Measurements from ENCODE around the gene RALGPS2.

RALGPS2 gene

DNA sequence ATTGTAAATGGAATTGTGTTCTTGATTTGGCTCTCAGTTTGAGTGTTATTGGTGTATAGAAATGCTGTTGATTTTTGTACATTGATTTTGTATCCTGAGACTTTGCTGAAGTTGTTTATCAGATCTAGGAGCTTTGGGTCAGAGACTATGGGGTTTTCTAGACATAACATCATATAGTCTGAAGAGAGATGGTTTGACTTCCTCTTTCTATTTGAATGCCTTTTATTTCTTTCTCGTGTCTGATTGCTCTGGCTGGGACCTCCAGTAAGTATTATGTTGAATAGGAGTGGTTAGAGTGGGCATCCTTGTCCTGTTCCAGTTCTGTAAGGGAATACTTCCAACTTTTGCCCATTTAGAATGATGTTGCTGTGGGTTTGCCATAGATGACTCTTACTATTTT, 185.0 kb downstream of the RALGPS2 start:
- no peak for FAIRE-seq
- no peak for DNase-seq (ENCODE audit: insufficient read length, low spot score)

DNA sequence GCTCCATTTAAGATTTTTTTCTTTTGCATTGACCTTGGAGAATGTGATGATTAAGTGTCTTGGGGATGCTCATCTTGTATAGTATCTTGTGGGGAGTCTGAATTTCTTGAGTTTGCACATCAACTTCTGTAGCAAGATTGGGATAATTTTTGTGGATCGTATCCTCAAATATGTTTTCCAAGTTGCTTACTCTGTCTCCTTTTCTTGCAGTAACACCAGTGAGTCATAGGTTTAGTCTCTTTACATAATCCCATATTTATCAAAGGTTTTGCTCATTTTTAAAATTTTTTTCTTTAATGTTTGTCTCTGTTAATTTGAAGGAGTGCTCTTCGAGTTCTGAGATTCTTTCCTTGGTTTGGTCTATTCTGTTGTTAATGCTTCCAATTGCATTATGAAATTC, 187.6 kb downstream of the RALGPS2 start:
- FAIRE-seq = no peak
- DNase-seq (ENCODE audit: insufficient read length, low spot score) = no peak

DNA sequence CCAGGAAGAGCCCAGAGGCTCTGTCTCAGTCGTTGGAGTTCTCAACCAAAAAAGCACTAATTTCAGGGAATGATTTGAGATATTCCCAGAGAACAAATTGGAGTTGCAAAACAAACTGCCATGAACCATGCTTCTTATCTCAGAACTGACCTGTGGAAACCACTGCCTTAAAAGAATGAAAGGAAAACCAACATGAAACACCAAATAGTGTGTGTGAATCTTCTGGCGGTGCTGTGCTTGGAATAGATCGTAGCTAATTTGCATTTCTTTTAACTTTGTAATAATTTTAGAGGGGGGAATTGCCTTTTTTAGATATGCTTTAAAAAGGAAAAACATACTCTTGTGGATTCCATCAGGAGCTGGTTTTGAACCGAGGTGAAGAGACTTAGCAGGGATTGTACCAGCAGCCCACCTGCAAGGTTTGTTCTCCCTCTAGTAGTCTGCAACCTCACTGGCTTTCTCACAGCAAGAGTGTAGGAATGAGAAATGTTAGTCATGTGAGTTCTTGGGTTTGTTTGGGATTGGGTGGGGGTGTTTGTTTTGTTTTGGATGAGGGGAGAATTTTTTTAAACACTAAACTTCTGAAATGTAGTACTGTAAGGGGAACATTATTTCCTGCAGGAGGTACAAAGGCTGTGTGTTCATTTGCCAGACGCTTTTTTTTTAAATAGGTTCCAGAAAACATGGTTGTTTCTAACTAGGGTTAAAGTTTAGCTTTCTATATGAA, 191.6 kb downstream of the RALGPS2 start:
- FAIRE-seq = no peak
- DNase-seq (ENCODE audit: insufficient read length, low spot score) = no peak

DNA sequence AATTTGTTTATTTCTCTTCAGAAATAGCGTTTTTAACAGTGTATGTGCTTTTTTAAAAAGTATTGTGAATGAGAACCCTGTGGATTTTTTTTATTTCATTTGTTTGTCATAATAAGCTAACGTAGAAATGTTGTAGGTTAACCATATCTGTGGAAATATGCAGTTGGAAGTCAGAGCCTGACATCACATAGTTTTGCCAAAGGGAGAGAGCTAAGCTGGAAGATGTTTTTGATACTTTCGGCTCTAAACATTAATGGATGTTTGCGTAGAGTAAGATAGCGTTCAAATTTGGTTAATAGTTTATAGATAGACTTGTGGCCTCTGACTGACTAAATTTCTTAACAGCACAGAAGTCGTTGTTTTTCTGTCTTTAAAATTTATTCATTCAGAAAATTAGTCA, 193.3 kb downstream of the RALGPS2 start:
- DNase-seq (ENCODE audit: insufficient read length, low spot score) (no peak), FAIRE-seq (no peak)

DNA sequence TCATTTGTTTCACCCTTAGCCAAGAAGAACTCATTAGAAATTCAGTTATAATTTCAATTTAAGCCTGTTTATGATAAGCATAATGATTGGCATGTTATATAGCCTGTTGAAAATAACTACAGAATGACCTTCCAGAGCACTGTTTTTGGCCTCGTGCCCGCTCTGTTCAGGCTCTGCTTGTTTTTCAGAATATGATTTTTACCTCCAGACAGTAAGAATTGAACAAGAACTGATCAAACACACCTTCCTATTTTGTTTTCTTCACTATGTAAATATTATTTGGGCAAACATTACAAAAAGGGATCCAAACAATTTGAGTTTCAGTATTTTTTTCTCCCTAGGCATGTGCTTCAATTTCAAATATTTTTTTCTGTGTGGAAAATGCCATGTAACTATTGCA, 193.9 kb downstream of the RALGPS2 start:
- FAIRE-seq (no peak), DNase-seq (ENCODE audit: insufficient read length, low spot score) (no peak)

DNA sequence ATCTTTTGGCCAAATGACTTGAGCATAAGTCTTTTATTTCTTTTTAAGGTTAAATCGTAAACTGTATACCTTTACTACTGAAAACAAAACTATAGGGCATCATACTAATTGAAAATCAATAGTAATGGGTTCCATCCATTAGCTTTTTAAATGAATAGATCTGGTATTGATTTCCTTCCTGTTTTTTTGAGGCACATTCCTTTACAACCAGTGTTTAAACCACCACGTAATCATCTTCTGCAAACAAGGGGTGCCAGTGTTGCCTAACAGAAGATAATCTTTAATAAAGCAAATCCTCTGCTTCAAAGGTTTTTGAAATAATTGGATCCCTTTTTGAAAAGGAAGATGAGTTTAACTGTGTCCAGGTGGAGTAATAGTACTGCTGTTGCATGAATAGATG, 194.5 kb downstream of the RALGPS2 start:
- FAIRE-seq = no peak
- DNase-seq (ENCODE audit: insufficient read length, low spot score) = no peak

DNA sequence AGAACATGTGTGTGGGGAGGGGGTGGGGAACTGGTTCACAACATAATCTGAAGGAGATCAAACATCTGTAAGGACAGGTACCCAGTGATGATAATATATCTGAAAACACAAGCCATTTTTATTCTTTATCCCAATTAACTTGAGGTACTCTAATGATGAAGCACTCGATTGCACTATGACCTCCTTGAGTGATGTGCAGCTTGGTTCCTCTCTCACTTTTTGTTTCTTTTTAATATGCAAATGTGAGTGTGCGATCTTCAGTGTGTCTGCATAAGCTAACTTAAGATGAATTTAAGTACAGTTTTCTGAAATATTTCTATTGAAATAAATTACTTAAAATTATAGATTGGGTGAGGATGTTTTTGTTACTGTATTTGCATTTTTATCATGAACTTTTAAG, 196.5 kb downstream of the RALGPS2 start:
- FAIRE-seq (no peak), DNase-seq (ENCODE audit: insufficient read length, low spot score) (no peak)

DNA sequence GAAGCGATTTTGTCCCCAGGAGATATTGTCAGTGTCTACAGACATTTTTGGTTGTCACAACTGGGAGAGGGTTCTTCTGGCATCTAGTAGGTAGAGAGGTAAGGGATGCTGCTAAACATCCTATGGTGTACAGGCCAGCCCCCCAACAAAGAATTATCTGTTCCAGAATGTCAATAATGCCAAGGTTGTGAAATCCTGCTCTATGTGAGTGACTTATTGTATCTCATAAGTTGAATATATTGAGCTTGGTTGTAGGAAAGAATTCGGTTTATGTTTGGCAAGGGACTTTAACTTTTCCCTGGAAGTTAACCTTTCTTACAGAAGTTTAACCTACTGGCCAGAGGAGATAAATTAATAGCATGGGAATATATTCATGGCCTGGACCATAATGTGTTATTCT, 198.5 kb downstream of the RALGPS2 start:
- FAIRE-seq (no peak), DNase-seq (ENCODE audit: insufficient read length, low spot score) (no peak)

DNA sequence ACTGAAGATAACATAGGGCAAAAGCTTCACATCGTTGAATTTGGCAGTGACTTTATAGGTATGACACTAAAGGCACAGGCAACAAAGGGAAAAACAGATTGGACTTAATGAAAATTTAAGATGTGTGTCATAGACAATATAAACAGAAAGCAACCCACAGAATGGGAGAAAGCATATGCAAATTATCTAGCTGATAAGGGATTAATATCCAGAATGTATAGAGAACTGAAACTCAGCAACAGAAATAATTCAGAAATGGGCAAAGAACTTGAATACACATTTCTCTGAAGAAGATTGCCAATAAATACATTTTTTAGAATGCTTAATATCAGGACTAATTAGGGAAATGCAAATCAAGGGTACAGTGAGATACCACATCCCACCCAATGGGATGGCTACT, 201.0 kb downstream of the RALGPS2 start:
- FAIRE-seq (no peak), DNase-seq (ENCODE audit: insufficient read length, low spot score) (no peak)

DNA sequence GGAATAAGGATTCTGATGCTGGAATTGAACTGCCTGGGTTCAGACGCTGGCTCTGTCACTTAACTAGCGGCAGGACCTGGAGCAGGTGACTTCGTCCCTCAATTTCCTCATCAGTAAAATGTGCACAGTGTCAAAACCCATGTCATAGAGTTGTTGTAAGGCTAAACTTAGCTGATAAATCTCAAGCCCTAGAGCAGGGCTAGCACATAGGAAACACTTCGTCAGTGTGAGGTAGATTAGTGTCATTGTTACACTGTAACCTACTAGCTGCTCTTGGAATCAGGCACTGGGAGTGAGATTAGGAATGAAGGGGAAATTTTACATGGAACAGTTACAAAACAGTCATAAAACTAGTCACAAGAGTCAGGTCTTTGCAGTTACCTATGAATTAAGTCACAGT, 202.0 kb downstream of the RALGPS2 start:
- DNase-seq (ENCODE audit: insufficient read length, low spot score) (no peak), FAIRE-seq (no peak)

DNA sequence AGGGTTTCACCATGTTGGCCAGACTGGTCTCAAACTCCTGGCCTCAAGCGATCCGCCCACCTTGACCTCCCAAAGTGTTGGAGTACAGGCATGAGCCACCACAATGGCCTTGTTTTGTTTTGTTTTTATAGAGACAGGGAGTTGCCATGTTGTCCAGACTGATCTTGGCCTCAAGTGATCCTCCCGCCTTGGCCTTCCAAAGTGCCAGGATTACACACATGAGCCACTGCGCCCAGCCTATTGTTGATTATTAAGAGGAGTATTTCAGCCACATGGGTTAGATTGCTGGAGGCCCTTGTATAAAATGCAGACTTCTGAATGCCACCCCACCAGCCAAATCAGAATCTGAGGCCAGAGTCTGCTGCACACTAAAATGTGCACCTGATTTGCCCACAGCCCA, 203.0 kb downstream of the RALGPS2 start:
- no peak for FAIRE-seq
- no peak for DNase-seq (ENCODE audit: insufficient read length, low spot score)

DNA sequence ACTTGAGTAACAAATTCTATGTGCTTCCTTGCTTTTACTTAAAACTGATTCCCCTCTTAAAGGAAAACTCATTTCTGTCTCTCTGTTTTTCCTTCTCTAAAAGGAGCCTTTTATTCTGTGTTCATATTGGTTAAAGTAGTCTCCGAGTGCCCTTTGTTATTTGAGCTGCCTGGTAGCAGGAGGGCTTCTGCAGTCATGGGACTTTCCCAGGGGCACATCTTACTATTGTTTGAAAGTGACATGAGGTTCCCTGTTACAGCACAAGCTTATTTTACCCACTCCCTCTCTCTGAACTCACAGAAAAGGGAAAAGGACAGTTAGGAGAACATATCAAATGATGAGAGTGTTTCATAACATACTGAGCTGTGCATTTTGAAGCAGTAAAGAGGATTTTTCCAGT, 203.9 kb downstream of the RALGPS2 start:
- FAIRE-seq = no peak
- no peak for DNase-seq (ENCODE audit: insufficient read length, low spot score)

DNA sequence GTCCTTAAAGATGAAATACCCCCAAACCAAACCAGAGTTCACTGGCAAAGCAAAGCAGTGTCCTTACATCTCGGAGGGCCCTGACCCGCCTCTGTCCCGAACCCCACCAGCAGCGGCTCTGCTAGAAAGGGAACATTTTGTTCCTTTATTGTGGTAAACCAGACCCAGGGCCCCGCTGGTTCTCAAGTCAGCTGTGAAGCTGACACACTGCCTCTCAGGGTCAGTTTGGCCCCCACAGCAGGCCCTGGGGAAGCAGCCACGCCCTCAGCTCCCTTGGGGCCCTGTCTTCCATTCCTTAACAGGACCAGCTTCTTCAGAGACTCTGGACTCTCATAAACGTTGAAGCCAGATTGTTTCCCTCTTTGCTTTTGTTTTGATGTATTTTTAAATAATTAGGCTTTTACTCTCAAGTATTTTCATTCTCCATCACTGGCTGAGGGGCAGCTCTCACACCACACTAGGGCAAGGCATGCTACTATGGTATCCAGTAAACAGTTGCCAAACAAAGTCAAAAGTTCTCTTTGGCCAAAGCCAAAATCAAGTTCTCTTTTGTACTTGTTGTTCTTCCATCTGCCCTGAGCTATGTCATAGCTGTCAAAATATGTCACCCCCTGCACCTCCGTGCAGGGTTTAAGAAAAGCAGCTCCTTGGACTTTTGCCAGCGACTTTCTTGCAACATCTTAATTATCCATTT, 207.0 kb downstream of the RALGPS2 start:
- FAIRE-seq = no peak
- DNase-seq (ENCODE audit: insufficient read length, low spot score) = no peak

DNA sequence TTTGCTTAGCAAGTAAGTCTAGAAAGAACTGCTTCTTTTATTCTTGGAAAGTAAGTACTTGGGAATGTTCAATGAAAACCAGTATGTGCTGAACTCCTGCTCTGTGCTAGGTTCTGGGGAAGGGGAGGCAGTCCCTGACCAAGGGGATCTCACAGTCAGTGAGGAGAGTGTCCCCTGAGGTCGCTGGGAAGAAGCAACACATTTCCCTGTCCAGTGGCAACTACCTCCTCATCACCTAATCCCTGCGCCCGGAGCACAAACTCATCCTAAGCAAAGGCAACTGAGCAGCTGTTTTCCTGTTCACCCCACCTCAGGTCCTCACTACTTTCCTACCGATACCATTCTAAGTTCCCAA, 207.5 kb downstream of the RALGPS2 start:
- no peak for DNase-seq (ENCODE audit: insufficient read length, low spot score)
- no peak for FAIRE-seq

DNA sequence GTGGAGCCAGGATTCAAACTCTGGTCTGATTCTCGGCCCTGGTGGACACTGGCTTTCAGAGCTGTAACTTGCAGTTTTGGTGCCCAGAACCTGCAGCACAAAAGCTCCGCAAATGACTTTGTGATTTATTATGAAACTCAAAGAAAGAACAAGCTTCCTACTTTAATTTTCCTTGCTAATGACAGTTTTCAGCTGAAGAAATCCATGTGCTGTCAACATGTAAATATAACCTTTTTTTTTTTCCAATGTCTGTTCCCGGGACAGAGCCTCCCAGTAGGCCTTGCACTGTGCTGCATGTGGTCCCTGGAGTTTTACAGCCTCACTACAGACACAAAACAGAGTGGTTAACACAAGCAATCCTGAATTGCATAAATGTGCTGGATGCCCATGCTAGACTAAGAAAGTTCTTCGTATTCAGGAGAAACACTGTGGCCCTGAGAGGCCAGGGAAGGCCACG, 208.1 kb downstream of the RALGPS2 start:
- DNase-seq (ENCODE audit: insufficient read length, low spot score) = no peak
- FAIRE-seq = no peak

DNA sequence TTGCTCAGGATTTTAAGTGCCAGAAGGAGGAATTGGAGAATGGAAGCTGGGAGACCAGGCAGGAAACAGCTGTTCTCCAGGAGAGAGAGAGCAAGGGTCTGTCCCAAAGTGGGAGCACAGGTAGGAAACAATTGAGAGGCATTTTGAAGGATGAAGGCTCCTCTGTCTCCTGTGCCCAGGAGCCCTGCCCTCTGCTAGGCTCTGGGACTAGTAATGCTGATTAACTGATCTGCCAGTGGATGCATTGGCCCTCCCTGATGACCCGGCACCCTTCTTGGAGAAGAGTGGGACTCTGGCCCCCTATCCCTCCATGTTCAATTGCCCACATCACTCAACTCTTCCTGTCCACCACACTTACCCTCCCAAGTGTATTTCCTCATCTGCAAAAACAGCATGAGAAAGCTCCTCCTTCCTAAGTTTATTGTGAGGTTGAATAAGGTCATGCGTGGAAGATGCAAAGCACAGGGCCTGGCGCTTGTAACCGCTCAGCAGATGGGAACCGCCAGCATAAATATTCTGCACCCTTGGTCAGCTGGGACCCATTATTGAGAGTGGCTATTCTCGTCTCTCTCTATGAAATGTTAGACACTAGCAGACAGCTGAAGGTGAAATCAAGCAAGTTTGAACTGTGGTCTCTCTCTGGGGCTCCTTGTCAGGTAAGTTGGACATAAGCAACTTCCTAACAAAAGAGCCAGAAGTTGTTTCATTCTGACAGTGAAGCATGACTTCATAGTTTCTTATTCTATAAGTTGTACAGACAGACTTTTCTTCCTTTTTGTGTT, 208.9 kb downstream of the RALGPS2 start:
- no peak for DNase-seq (ENCODE audit: insufficient read length, low spot score)
- FAIRE-seq = no peak

DNA sequence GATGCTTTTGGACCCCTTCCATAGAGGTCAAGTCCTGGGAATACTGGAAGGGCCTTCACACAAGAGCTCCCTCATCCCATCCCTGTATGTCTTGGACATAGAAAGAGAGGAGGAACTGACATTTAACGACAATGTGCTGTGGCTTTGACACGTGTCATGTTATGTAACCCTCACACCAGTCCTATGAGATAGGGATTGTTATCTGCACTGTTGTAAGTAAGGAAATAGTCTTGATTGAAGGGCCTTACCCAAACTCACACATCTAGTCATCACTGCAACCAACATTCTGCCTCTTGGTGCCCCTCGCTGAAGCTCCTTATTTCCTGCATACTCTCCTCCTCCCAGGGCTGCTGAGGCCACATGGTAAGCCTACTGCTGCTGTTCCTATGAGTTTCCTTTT, 209.5 kb downstream of the RALGPS2 start:
- FAIRE-seq = no peak
- DNase-seq (ENCODE audit: insufficient read length, low spot score) = no peak

DNA sequence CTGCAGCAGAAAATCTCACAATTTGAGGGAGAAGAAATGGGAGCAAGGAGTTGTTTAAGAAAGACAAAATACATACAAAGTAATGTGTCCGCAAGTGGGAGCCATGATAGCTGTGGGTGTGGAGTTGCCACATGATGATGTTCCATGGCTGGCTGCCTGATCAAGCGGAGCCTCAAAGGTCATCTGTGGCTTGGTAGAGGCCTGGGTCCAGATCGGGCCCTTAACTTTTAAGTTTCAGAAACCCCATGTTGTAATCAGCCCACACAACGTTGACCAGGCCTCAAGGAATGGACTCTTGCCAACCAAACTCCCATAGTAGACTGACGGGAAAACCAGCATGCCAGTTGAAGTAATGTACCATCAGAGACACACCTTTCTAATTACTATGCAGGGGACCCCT, 210.6 kb downstream of the RALGPS2 start:
- no peak for FAIRE-seq
- no peak for DNase-seq (ENCODE audit: insufficient read length, low spot score)

DNA sequence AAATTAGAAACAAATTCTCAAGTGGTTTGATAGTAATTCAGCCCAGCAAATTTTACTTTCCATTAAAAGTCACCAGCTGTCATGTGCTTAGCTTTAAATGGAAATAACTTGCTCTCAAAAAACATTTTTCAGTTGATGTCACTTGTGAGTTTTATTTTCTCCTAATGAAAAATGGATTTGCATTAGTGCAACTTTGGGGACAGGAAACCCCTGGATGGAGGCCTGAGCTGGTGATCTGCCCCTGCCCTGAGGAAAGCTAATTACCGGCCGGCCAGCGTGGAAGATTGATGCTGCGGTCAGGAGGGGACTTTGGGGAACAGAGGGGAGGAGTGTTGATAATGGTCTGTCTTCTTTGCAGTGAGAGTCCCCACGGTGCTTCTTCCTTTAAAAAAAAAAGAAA, 212.7 kb downstream of the RALGPS2 start:
- no peak for DNase-seq (ENCODE audit: insufficient read length, low spot score)
- FAIRE-seq = no peak

DNA sequence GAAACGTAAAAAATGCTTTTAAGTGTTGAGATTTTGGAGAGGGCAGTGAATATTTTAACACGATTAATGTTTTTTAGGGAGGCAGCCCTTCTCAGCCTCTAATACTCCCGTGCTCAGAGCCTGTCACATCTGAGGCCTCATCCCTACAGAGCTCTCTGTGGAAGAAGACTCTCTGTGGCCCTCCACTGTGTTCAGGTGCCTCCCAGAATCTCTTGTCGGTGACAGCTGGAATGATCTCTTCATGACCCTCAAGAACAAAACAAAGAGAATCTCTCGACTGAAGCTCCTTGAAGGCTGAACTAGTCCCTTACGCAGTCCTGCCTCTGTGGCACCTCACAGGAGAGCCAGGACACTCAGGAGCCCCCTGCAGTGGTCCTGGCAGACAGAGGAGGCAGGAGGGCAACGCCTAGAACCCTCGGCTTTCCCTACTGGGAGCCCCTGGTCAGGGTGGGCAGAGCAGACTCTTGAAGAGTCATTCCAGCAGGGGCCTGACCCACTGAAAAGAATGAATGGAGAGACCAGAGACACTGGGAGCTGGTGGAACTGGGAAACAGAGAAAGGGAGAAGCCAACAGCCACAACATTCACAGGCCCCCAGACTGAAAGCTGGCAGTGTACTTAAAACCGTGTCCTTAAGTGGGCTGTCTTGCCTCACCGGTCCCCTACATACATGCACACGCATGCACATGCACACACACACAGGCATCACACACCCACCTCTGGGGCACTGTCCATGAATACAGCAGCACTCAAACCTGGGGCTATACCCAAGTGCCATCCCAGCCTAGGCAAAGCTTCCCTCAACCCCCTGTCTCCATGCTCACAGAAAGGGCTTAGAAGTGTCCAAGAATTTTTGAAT, 213.3 kb downstream of the RALGPS2 start:
- no peak for DNase-seq (ENCODE audit: insufficient read length, low spot score)
- no peak for FAIRE-seq

DNA sequence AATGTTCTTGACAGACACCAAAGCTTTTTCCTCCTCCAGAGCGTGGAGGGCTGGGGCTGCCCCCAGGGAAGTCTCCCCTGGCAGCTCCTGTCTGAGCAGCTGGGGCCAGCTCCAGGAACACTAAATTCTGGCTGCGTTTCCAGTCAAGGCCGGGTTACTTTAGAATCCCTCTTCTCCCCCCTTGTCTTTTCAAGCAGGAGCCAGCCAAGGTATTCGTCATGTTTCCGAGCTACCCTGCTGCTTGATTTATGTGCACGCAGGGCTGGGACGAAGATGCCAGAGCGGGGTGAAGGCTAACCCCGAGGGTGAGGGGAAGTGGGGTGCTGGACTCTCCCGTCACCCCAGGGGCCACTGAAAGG, 213.9 kb downstream of the RALGPS2 start:
- no peak for DNase-seq (ENCODE audit: insufficient read length, low spot score)

More for the DNA sequence above, 213.9 kb downstream of the RALGPS2 start:
- no peak for FAIRE-seq
